HG02943 (cell line): ENCODE data around the gene CASP9.
"Not testable (repeated sequence)": the region's sequence is repeated elsewhere in the genome, so short reads cannot be mapped to it uniquely, and the experiment has no call there.

Source experiments
- ATAC-seq: cut with Tn5 transposase; IDR thresholded peaks from one replicate; pipeline ENCODE4 v1.9.1; 2021; ENCODE audit warnings: mild to moderate bottlenecking, low read depth, moderate library complexity; ENCODE audit not compliant: unreplicated experiment

Gene CASP9

DNA sequence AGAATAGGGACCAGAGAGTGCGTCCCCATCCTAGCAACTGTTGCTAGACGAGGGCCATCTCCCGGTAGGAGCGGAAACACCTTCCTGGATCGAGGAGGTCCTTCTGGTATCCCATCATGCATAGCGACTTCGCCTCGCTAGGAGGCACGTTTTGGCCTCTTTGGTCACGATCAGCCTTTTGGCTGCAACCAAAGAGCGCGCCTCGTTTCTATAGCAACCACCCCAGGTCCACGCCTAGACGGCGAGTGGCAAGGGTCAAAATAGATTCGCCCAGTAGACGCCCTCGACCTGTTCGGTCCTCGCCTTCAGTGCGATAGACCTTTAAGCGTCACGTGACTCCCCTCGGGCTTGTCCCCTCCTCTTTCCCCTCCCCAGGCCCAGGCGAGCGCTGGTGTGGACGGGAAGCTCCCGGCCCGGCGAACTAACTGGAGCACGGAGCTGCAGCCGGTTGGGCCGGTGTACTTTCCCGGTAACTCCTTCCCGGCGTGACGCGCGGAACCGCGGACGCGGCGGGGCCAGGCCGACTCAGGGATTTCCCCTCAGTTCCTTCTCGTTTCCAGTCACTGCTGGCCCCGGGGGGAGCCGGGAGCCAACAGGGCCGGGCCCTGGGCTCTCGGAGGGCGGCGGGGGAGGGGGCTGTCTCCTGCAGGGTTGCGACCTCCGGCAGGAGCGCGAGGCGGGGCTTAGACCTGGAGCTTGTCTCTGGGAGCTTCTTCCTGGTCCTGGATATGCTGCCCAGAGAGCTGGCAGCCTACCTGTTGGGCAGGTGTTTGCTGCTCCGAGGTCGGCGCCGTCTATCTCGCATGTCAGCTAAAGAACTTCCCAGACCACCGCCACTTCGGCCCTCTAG lies 2.7 kb upstream of the CASP9 start, which contains the start of gene DNAJC16:
Gene DNAJC16 (plus strand): TSS at position 359 of the 850 bp plus-strand sequence. CDS start 2,258 bp downstream, outside the sequence.
- ATAC-seq, result peak; percentile 68

DNA sequence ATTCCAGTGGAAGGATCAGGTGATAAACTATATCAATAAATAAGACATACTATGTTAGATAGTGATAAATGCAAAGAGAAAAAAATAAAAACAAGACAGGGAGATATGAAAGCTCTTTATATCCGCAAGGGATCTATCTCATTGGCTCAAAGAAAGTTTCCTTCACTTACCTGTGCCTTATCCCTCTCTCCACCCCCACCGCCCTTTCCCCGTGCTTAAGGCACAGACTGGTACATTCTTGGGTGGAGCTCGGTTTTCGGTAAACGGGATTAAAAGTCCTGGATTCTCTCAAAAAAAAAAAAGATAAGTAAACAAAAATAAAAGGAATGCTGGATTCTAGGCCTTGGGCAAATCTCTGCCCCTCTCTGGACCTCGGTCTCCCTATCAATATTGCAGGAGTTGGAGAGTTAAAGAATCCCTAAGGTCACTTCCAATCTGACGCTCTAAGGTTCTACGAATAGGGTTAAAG lies 2.0 kb upstream of the CASP9 start:
- no peak for ATAC-seq

GRCh38 chr1:15525050-15526020 lies 1.3 kb upstream of the CASP9 start:
- no peak for ATAC-seq

- peak; percentile 41 for ATAC-seq
Measured at GRCh38 chr1:15524283-15525049, 451 bp upstream of the CASP9 start.

- ATAC-seq, result no peak
Measured at GRCh38 chr1:15523104-15524020, 653 bp downstream of the CASP9 start.

- ATAC-seq, result no peak
Measured at GRCh38 chr1:15522551-15522950, 1.5 kb downstream of the CASP9 start.

- ATAC-seq, result not testable (repeated sequence)
Measured at GRCh38 chr1:15521206-15521906, 2.7 kb downstream of the CASP9 start.

GRCh38 chr1:15519625-15520024 lies 4.4 kb downstream of the CASP9 start:
- ATAC-seq, result no peak

GRCh38 chr1:15515022-15515663 lies 8.9 kb downstream of the CASP9 start:
- no peak for ATAC-seq

- ATAC-seq, result not testable (repeated sequence)
Measured at GRCh38 chr1:15514557-15514956, 9.5 kb downstream of the CASP9 start.

GRCh38 chr1:15513919-15514318 lies 10.1 kb downstream of the CASP9 start:
- ATAC-seq, result no peak

GRCh38 chr1:15513192-15513591 lies 10.8 kb downstream of the CASP9 start:
- ATAC-seq, result no peak

GRCh38 chr1:15510611-15511405 lies 13.2 kb downstream of the CASP9 start:
- ATAC-seq, result no peak

DNA sequence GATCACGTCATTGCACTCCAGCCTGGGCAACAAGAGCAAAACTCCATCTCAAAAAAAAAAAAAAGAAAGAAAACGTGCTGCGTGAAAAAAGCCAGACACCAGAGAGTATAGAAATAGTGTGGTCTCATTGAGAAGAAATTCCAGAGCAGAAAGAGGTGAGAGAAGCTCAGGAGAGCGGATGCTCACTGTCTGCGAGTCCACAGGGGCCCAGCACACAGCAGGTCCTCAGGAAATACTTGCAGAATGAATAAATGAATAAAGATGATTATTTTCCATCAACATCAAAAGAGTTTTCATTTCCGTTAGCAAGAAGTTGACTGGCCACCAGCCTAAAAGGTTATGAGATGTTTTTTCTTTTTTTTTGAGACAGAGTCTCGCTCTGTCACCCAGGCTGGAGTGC lies 14.4 kb downstream of the CASP9 start:
- ATAC-seq, result no peak

DNA sequence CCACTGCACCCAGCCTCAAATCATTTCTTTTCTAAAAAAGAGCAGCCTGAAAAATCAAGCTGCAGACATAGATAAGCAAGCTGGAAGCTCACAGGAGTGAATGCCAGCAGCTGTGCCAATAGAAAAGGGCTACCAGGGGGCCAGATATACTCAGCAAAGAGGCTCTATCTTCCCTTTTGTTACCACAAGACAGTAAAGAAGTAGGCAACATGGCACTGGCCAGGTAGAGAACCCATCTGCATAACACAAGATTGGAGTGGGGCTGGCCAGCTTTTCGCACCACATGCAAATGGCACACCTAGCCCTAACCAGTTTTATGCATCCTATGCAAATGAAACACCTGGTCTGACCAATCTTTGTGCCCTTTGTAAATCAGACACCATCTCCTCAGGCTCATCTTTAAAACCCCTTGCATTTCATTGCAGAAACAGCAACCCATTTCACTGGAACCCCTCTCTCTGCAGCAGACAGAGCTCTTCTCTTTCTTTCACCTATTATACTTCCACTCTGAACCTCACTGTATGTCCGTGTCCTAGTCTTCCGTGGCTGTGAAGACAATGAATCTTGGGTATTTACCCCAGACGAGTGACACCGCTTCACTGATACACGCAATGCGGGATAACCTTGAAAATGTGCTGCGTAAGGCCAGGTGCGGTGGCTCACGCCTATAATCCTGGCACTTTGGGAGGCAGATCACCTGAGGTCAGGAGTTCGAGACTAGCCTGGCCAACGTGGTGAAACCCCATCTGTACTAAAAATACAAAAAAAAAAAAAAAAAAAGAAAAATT lies 15.1 kb downstream of the CASP9 start:
- ATAC-seq, result no peak

GRCh38 chr1:15507278-15507677 lies 16.7 kb downstream of the CASP9 start:
- ATAC-seq, result no peak

- ATAC-seq, result no peak
Measured at GRCh38 chr1:15506831-15507230, 17.2 kb downstream of the CASP9 start.
